ENCODE measurements around the gene RAD21L1. TPM values are rescaled to one million over a fixed set of nuclear protein-coding genes. Genes with fewer than 3 reads are reported as not detected.

Gene RAD21L1
- total and polyA plus RNA-seq, 2 of the 8 experiments (the other 6 are each of a cell fraction or from before 2014, with no cell fraction given), result 0.06 to 0.26 TPM

DNA sequence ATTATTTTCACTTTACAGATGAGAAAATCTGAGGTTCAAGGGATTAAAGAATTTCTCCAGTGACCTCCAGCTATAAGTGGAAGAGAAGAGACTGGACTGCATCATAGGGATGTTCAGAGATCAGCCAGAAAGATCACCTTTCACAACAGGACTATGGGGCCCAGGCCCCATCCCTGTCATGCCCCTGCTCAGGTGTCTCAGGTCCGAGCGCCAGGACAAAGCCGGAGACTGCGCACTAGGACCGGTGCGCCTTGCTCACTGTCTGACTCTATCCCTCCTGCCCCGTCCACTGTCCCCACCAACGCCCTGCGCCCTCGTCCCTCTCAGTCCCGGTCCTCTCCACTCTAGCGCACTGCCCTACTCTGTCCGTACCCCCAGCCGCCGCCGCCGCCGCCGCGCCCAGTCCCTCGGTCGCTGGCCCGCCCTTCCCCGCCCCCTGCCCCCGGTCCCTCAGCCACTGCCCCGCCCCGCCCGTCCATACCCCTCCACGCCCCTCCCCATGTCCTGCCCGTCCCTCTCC lies 521 bp upstream of the RAD21L1 start:
- Histone ChIP-seq H3K27me3 (replicated peaks in 1 of 4; ENCODE audit: control insufficient read depth in 3 of 4, extremely low read depth in 1 of 4, insufficient read depth in 3 of 4, low read length in 3 of 4) (peaks cover 0 to 10% (median 7%) of the 10 kb centered on the region in 4 experiments; a peak in 6 of 7 replicates), H3K79me1 (ENCODE audit: low read depth, low read length) (no peaks in the 10 kb centered on the region), H3K4me2 (ENCODE audit: insufficient read depth in 1 of 2, low read depth in 2 of 2, low read length in 2 of 2) (peak overlapping the region; percentile 87 to 89), H2BK120ac (replicated peaks; ENCODE audit: low read depth, low read length) (no peak overlapping the region), H3K4ac (replicated peaks; ENCODE audit: insufficient read length, low read depth, low read length) (no peak overlapping the region), H4K5ac (ENCODE audit: insufficient read length, low read depth, low read length) (peak overlapping the region; percentile 83), H3K23me2 (ENCODE audit: low read depth, low read length) (peaks cover 8% of the 10 kb centered on the region; the same call in 1 of the 2 replicates), H3K4me3 (ENCODE audit: extremely low read depth in 1 of 4, insufficient read depth in 2 of 4, low read depth in 3 of 4, low read length in 4 of 4) (peak overlapping the region; percentile 32 to 68 (median 62)), H4K20me1 (replicated peaks in 1 of 2; ENCODE audit: control insufficient read depth in 1 of 2, insufficient read depth in 2 of 2, low read length in 2 of 2) (no peaks in the 10 kb centered on the region), H4K91ac (replicated peaks; ENCODE audit: insufficient read length, low read length) (no peak overlapping the region), H3K36me3 (ENCODE audit: control insufficient read depth in 2 of 4, insufficient read depth in 4 of 4, low read length in 3 of 4) (no peaks in the 10 kb centered on the region), H3K23ac (ENCODE audit: insufficient read length) (no peak overlapping the region), H3K9me3 (ENCODE audit: insufficient read depth in 2 of 2, low read depth in 1 of 2, low read length in 1 of 2) (no peaks in the 10 kb centered on the region), H2AFZ (ENCODE audit: low read length) (peak overlapping the region; percentile 100), H3K14ac (ENCODE audit: insufficient read length) (no peak overlapping the region), H3K79me2 (ENCODE audit: control insufficient read depth in 1 of 2, insufficient read depth in 2 of 2, low read length in 2 of 2) (no peaks in the 10 kb centered on the region), H3K9ac (replicated peaks in 1 of 4; ENCODE audit: extremely low read depth in 1 of 4, low read depth in 3 of 4, low read length in 3 of 4) (0 out of 7 replicates have a peak overlapping the region, but pooled peaks of 1 of the 4 experiments have one; percentile 30), H3K27ac (ENCODE audit: low read depth, low read length) (no peak overlapping the region), H3K4me1 (replicated peaks in 1 of 4; ENCODE audit: control insufficient read depth in 3 of 4, insufficient read depth in 4 of 4, low read length in 3 of 4) (peaks cover 0 to 2% (median 0%) of the 10 kb centered on the region in 4 experiments; a peak in 1 of 7 replicates), H3K18ac (ENCODE audit: extremely low read depth, low read length) (no peak overlapping the region), H2AK5ac (ENCODE audit: low read depth, low read length) (no peak overlapping the region), H2BK12ac (ENCODE audit: low read depth, low read length) (no peak overlapping the region), H2BK20ac (ENCODE audit: low read length) (no peak overlapping the region), H2BK5ac (ENCODE audit: low read depth, low read length) (no peak overlapping the region), H4K8ac (ENCODE audit: extremely low read depth, insufficient read depth, low read length) (no peak overlapping the region), H2BK15ac (ENCODE audit: low read length) (no peak overlapping the region), H3K56ac (replicated peaks; ENCODE audit: insufficient read length, low read depth, low read length) (no peak overlapping the region)
- FAIRE-seq (no peak), DNase-seq (ENCODE audit: low read depth in 1 of 2, low spot score in 2 of 2) (peak in 1 of 2 experiments; percentile 75)
- no peak for TF ChIP-seq HDAC6 (IDR thresholded peaks at IDR 0.05; ENCODE audit: low read depth, low read length)
- TF ChIP-seq, protein P1, sequence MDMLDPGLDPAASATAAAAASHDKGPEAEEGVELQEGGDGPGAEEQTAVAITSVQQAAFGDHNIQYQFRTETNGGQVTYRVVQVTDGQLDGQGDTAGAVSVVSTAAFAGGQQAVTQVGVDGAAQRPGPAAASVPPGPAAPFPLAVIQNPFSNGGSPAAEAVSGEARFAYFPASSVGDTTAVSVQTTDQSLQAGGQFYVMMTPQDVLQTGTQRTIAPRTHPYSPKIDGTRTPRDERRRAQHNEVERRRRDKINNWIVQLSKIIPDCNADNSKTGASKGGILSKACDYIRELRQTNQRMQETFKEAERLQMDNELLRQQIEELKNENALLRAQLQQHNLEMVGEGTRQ (IDR thresholded peaks at IDR 0.05; ENCODE audit: low read length), result no peak
- TF ChIP-seq MAX (IDR thresholded peaks at IDR 0.05), result peak; percentile 23; the same call in 1 of the 2 replicates
- 0 out of 3 replicates have a peak, but pooled peaks of 1 of the 2 experiments have one; percentile 21 for TF ChIP-seq POLR2A (IDR thresholded peaks at IDR 0.05; ENCODE audit: control extremely low read depth in 1 of 2, low read depth in 2 of 2, low read length in 2 of 2)
- no peak for TF ChIP-seq BCL11A (IDR thresholded peaks at IDR 0.05; ENCODE audit: low read depth in 2 of 2, low read length in 2 of 2)
- peak; percentile 61; the same call in 1 of the 2 replicates for TF ChIP-seq POLR2AphosphoS5 (IDR thresholded peaks at IDR 0.05; ENCODE audit: low read depth, low read length)
- peak; percentile 24; the same call in 1 of the 2 replicates for TF ChIP-seq TAF1 (IDR thresholded peaks at IDR 0.05; ENCODE audit: low read depth, low read length)
- WGBS, 2 experiments (ENCODE audit: extremely low coverage in 1 of 2, insufficient coverage in 1 of 2, insufficient read length in 1 of 2, insufficient replicate concordance in 2 of 2, low coverage in 1 of 2, low lambda C conversion rate in 2 of 2, missing lambda C conversion rate in 1 of 2), result 2% methylated on average over 11 of the region's 30 CpGs; no CpG with 5 or more reads in 1 of the 2 experiments
- ChIA-PET POLR2A (ENCODE audit: partially characterized antibody) (interaction anchor here (0.9 to 1.6 kb wide), 3 partner anchors 13 to 143 kb away, joined by 4 to 7 read pairs (median 5); no protein-coding TSS in a partner anchor), CTCF (ENCODE audit: partially characterized antibody) (interaction anchor here (1.7 kb wide), 1 partner anchor 12 kb away, joined by 7 read pairs; no protein-coding TSS in a partner anchor)

All from H1 (cell line).